Esophagus squamous epithelium (tissue), 5 donors: ENCODE data around the gene MFSD6L. TPM values are rescaled to one million over a fixed set of nuclear protein-coding genes. Genes with fewer than 3 reads are reported as not detected.

ENCODE experiments used
- DNase-seq: peaks from one replicate; lab custom pipeline; 2025; lab: John Stamatoyannopoulos, UW
- H3K27ac ChIP-seq, 4 donors: fragments of 200-600 bp; sonication (generic); one replicate each; pipeline ENCODE4 v1.5.1; 2016 to 2019; ENCODE audit warnings: mild to moderate bottlenecking in 1 of 4
- H3K27me3 ChIP-seq, 4 donors: fragments of 200-600 bp; sonication (generic); 1 replicate in 3 of 4; 2 replicates in 1 of 4; pipeline versions ENCODE4 v1.5.1 to v1.6.0; 2017 to 2021; ENCODE audit warnings: antibody characterized with exemption in 1 of 4
- H3K36me3 ChIP-seq, 3 donors: fragments of 200-600 bp; sonication (generic); one replicate each; pipeline ENCODE4 v1.5.1; 2016 to 2019
- H3K4me1 ChIP-seq, 3 donors: fragments of 200-600 bp; sonication (generic); one replicate each; pipeline ENCODE4 v1.5.1; 2017 to 2019
- H3K4me3 ChIP-seq, 4 donors: fragments of 200-600 bp; sonication (generic); 1 replicate in 3 of 4; 2 replicates in 1 of 4; pipeline ENCODE4 v1.5.1; 2016 to 2019; ENCODE audit warnings: mild to moderate bottlenecking in 2 of 4, moderate library complexity in 1 of 4
- H3K9me3 ChIP-seq, 3 donors: fragments of 200-600 bp; sonication (generic); one replicate each; pipeline ENCODE4 v1.5.1; 2016 to 2019
- POLR2A ChIP-seq, 4 donors: fragments of 450-650 bp; IDR thresholded peaks; one replicate each; pipeline ENCODE4 v1.6.1; 2017; ENCODE audit warnings: antibody characterized with exemption in 4 of 4, mild to moderate bottlenecking in 4 of 4, moderate library complexity in 3 of 4
- WGBS, 2 donors: methylation state at CpG; one replicate each; pipeline ENCODE4 v1.1.5; 2018; 5-methylcytosine and 5-hydroxymethylcytosine counted together
- intact Hi-C: fragments of 100-400 bp; cut with DNase I; formaldehyde crosslinking; loops from one replicate; pipeline ENCODE4 v1.15.0; 2022
- total RNA-seq, 4 donors: library from RNA; depleted of rRNA; stranded (reverse); fragments of >200 nt; gene quantifications; one replicate each; pipeline ENCODE4 v1.1.0, GENCODE V29; 2016
- TF ChIP-seq, protein P1 (sequence below), 6 experiments: fragments of 450-650 bp in 4 of 6; fragments of 200-600 bp in 2 of 6; sonication (generic) in 2 of 6; IDR thresholded peaks; one replicate each; pipeline ENCODE4 v1.5.1; 2016 to 2019; ENCODE audit warnings: antibody characterized with exemption in 6 of 6, mild to moderate bottlenecking in 4 of 6, moderate library complexity in 4 of 6
- donor health status: DM: yes; HTN: yes; CAD: no.

The MFSD6L gene
- total RNA-seq, 4 donors from 2014 or later: 0.19 to 0.62 (median 0.48) TPM

DNA sequence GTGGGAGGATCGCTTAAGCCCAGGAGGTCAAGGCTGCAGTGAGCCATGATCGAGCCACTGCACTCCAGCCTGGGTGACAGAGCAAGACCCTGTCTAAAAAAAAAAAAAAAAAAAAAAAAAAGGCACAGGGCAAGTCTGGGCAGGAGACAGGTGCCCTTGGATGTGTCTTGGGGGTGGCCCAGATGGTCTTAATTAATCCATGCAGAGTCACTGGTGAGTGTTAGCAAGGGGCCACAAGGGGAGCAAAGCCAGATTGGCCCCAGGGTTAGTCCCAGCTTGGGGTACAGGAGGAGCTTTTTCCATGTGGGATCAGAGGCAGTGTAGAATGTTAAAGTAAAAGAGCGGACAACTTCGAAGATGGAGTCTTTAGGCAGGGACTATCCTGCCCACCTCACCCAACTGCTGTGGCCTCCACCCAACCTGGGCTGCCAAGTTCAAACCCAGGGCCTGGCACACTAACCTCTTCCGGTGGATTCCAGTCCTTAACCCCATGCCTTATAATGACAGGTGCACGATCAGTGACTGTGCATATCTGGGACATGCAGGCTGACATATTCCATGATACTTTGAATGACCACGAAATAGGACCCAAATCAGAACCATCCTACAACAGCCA, 32.2 kb upstream of the MFSD6L start:
- intact Hi-C loops: no loop called here
- no peaks in the 10 kb centered on the region for H3K9me3 ChIP-seq

DNA sequence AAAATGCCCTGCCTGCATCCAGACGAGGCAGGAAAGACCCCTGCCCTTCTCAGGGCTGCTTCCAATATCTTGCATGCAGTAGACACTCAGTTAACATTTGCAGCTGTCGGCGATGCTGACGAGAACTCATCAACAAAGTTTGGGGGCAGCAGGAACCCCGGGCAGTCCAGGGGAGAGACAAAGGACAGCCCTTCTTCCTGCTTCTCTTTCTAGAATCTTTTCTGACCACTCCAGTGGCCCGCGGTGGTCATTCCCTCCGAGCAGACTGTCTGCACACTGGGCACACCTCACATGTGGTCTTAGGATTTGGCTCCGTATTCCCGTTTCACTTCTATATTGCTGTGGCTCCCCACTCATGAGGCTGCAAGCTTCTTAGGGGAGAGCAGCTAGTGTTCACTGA, 31.0 kb upstream of the MFSD6L start:
- Histone ChIP-seq H3K9me3 (no peaks in the 10 kb centered on the region), H3K27me3 (peaks cover 0 to 49% (median 0%) of the 10 kb centered on the region in 4 donors), H3K4me3 (no peak overlapping the region), H3K27ac (no peak overlapping the region), H3K4me1 (no peaks in the 10 kb centered on the region), H3K36me3 (no peaks in the 10 kb centered on the region)
- 81 to 83% methylated on average over 7 to 9 of the region's 10 CpGs for WGBS, 2 donors
- intact Hi-C loops: no loop called here
- no peak for DNase-seq
- TF ChIP-seq, protein P1, sequence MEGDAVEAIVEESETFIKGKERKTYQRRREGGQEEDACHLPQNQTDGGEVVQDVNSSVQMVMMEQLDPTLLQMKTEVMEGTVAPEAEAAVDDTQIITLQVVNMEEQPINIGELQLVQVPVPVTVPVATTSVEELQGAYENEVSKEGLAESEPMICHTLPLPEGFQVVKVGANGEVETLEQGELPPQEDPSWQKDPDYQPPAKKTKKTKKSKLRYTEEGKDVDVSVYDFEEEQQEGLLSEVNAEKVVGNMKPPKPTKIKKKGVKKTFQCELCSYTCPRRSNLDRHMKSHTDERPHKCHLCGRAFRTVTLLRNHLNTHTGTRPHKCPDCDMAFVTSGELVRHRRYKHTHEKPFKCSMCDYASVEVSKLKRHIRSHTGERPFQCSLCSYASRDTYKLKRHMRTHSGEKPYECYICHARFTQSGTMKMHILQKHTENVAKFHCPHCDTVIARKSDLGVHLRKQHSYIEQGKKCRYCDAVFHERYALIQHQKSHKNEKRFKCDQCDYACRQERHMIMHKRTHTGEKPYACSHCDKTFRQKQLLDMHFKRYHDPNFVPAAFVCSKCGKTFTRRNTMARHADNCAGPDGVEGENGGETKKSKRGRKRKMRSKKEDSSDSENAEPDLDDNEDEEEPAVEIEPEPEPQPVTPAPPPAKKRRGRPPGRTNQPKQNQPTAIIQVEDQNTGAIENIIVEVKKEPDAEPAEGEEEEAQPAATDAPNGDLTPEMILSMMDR (IDR thresholded peaks at IDR 0.05): no peak

More for the DNA sequence above, 32.2 kb upstream of the MFSD6L start:
- Histone ChIP-seq H3K27me3 (peaks cover 0 to 59% (median 0%) of the 10 kb centered on the region in 4 donors), H3K4me3 (no peak overlapping the region), H3K36me3 (no peaks in the 10 kb centered on the region), H3K4me1 (no peaks in the 10 kb centered on the region), H3K27ac (no peak overlapping the region)
- DNase-seq: no peak
- TF ChIP-seq, protein P1 (IDR thresholded peaks at IDR 0.05): no peak
- WGBS, 2 donors: 86 to 88% methylated on average over 5 to 6 of the region's 7 CpGs

DNA sequence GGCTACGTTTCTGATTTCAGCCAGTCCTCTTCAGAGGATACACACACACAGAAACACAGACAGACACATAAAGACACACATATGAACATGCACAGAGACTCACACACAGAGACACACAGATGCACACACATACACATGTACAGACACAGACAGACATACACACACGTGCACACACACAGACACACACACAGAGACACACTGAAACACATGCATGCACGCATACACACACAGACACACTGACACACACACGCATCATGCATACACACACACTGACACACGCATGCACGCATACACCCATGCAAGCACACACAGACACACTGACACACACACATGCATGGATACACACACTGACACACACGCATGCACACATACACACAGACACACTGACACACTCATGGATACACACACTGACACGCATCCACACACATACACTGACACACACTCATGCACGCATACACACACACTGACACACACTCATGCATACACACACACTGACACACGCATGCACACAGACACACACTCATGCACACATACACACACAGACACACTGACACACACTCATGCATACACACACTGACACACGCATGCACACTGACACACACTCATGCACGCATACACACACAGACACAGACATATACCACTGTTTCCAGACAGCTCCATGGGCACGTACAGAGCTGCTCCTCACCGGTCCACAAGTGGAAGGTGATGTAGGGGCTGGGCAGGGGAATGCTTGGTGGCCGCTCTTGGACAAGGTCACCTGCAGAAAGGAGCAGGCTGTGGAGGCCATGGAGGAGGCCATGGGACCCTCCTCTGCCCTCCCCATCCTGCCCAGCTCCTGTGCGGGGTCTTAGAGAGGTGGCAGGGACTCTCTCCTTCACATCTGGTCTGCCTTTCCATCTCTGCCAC, 30.1 kb upstream of the MFSD6L start:
- TF ChIP-seq POLR2A (IDR thresholded peaks at IDR 0.05): no peak
- TF ChIP-seq, protein P1 (IDR thresholded peaks at IDR 0.05): no peak
- WGBS, 2 donors: 91 to 93% methylated on average over 11 to 14 of the region's 16 CpGs

DNA sequence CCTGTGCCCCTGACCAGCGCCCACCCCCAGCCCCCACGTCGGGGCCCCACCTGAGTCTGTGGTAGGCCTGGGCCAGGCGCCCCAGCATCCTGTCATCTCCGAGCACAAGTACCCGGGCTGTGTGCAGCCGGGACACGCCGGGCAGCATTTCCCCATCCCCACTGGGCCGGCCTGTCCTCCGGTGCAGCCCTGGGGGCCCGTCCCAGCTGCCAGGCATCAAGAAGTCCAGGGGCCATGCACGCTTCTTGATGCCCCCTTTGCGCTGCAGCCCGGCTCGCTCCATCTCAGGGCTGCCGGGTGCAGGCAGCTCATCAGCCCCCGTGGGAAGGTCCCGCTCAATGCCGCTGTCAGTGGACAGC, 29.3 kb upstream of the MFSD6L start:
- peaks cover 0 to 34% (median 0%) of the 10 kb centered on the region in 4 donors for H3K27me3 ChIP-seq
- no peaks in the 10 kb centered on the region for H3K4me1 ChIP-seq
- H3K27ac ChIP-seq: no peak overlapping the region
- WGBS, 2 donors: 90 to 100% methylated on average over 4 of the region's 20 CpGs
- H3K36me3 ChIP-seq: no peaks in the 10 kb centered on the region
- intact Hi-C loops: no loop called here
- no peak for TF ChIP-seq POLR2A (IDR thresholded peaks at IDR 0.05)
- TF ChIP-seq, protein P1 (IDR thresholded peaks at IDR 0.05): no peak
- DNase-seq: no peak
- peaks cover 0 to 13% (median 7%) of the 10 kb centered on the region in 3 donors for H3K9me3 ChIP-seq
- H3K4me3 ChIP-seq: no peak overlapping the region

More for the DNA sequence above, 30.1 kb upstream of the MFSD6L start:
- intact Hi-C loops: no loop called here
- H3K4me1 ChIP-seq: no peaks in the 10 kb centered on the region
- no peak overlapping the region for H3K4me3 ChIP-seq
- no peak overlapping the region for H3K27ac ChIP-seq
- H3K36me3 ChIP-seq: no peaks in the 10 kb centered on the region
- H3K27me3 ChIP-seq: peaks cover 0 to 40% (median 0%) of the 10 kb centered on the region in 4 donors
- no peak for DNase-seq
- H3K9me3 ChIP-seq: peaks cover 0 to 7% (median 5%) of the 10 kb centered on the region in 3 donors
